Measurements from ENCODE around the gene PISD.
"Not testable (repeated sequence)": the region's sequence is repeated elsewhere in the genome, so short reads cannot be mapped to it uniquely, and the experiment has no call there.

The PISD gene

DNA sequence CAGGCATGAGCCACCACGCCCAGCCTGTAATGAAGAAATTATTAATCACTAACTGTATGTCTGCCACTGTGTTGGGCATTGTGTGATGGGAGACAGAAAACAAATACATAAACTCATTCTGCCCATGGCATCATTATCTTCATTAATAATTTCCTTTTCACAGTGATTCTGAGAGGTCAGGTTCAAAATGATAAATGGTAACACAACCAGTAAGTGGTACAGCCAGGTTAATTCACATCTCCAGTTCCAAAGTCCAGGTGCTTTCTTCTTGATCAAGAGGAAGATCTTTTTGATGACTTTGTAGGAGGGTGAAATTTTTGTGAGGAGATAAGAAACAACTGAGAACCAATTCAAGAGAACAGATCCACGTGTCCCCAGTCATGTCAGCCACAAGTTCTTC, 66.7 kb downstream of the PISD start:
- DNase-seq (ENCODE audit: low read depth) = no peak
- H3K4me3 ChIP-seq (ENCODE audit: low read length) = no peak overlapping the region
- TF ChIP-seq, protein P1, sequence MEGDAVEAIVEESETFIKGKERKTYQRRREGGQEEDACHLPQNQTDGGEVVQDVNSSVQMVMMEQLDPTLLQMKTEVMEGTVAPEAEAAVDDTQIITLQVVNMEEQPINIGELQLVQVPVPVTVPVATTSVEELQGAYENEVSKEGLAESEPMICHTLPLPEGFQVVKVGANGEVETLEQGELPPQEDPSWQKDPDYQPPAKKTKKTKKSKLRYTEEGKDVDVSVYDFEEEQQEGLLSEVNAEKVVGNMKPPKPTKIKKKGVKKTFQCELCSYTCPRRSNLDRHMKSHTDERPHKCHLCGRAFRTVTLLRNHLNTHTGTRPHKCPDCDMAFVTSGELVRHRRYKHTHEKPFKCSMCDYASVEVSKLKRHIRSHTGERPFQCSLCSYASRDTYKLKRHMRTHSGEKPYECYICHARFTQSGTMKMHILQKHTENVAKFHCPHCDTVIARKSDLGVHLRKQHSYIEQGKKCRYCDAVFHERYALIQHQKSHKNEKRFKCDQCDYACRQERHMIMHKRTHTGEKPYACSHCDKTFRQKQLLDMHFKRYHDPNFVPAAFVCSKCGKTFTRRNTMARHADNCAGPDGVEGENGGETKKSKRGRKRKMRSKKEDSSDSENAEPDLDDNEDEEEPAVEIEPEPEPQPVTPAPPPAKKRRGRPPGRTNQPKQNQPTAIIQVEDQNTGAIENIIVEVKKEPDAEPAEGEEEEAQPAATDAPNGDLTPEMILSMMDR (conservative IDR thresholded peaks at IDR 0.05; ENCODE audit: low read depth, low read length) = no peak

DNA sequence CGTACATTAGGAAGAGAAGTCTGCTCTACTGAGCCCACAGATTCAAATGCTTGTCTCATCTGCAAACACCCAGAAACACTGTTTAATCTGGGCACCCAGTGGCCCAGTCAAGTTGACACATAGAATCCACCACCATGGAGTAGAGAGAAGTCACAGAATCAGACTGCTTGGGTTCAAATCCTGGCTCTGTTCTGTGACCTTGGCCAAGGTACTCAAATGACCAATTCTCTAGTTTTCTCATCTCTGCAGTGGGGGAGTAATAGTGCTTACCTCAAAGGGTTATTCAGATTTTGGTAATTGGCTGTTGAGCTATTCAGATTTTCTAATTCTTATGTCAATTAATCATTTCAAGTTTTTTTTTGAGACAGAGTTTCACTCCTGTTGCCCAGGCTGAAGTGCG, 71.9 kb downstream of the PISD start:
- DNase-seq (ENCODE audit: low read depth); H3K4me3 ChIP-seq (ENCODE audit: low read length): not testable (repeated sequence)

DNA sequence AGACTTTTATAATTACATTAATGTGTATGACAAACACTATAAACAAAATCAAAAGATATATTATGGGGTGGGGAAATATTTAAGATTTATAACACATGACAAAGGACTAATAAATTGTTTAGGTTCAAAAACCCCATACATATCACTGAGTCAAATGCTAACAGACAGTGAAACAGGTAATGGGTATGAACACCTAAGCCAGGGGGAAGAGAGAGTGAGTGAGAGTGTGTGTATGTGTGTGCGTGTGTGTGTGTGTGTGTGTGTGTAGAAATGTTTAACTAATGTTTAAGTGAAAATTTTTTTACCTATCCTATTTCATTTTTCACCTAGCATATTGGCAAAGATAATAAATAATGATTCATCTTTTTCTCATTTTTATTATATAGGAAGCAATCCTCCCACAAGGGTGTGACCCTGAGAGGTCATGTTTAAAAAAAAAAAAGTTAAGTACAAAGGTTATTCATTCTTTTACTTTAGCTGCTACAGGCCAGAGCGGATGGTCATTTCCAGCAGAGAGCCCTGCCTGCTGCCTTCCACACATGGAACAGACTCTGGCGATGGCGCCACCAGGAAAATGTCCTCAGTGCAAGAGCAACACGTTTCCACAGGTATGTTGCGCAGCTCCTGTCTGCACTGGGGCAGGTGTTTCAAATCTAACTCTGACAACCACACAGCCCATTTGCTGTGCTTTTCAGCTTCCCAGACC, 72.9 kb downstream of the PISD start:
- no peak overlapping the region for H3K4me3 ChIP-seq (ENCODE audit: low read length)
- TF ChIP-seq, protein P1 (conservative IDR thresholded peaks at IDR 0.05; ENCODE audit: low read depth, low read length) = no peak
- DNase-seq (ENCODE audit: low read depth) = no peak

DNA sequence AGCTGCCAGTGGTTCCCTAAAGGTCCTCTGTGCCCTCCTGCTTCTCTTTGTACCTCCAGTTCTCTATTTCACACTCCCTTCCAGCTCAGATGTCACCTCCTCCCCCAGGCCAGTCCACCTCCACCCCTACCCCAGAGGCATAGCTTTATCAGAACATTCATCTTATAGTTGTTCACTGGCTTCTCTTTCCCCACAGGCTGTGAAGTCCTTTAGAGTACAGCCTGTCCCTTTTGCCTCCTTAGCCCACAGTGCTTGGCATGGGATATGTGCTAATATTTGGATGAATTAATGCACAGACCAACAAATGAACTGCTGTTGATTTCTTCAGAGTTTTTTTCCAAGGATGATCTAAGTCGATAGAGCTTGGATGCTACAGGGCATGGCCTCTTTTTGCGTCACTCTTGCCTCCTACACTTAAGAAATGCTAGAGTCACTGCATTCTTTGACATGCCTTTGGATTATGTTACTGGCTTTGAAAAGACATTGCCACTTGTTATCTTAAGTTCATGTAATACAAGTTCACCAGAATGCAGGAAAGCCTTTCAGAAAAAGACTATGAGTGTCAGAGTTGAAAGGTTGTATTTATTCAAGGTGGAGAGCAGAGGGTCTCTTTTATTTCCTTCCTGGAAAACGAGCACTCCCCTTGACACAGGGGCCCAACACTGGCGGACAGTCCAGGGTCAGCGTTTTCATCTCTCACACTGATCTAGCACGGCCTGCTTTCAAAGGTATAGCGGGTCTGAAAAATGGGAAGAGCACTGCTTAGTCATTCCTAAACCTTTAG, 75.7 kb downstream of the PISD start:
- TF ChIP-seq, protein P1 (conservative IDR thresholded peaks at IDR 0.05; ENCODE audit: low read depth, low read length) = no peak
- no peak overlapping the region for H3K4me3 ChIP-seq (ENCODE audit: low read length)
- no peak for DNase-seq (ENCODE audit: low read depth)

DNA sequence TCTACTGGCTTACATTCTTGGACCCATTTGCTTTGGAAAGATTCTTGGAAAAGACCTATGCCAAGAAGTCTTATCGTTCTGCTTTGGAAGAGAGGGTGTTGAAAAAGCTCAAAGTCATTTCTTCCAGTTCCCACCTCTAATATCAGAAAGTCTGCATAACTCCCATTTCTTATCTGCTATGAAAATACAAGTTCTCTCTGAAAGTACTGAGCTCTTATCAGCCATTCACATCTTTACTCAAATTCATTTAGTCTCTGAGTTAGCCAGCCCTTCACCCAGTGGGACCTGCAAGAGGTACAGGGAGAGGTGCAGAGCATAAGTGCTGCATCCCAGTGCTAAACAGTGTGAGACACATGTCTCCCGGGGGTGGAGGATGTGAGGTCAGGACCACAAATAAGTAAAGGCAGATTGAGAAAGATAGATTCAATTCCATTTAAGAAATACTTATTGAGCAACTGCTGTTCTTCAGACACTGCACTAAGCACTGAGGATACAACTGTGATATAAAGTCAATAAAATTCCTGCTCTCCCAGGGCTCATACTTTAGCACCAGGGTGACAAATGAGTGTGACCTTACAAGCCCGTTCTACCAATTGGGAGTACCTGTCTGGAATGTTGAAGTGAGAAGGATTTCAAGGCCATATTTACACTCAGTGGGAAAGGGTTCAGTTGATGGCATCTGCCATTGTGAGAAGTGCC, 76.7 kb downstream of the PISD start:
- no peak for DNase-seq (ENCODE audit: low read depth)
- TF ChIP-seq, protein P1 (conservative IDR thresholded peaks at IDR 0.05; ENCODE audit: low read depth, low read length) = no peak
- no peak overlapping the region for H3K4me3 ChIP-seq (ENCODE audit: low read length)

DNA sequence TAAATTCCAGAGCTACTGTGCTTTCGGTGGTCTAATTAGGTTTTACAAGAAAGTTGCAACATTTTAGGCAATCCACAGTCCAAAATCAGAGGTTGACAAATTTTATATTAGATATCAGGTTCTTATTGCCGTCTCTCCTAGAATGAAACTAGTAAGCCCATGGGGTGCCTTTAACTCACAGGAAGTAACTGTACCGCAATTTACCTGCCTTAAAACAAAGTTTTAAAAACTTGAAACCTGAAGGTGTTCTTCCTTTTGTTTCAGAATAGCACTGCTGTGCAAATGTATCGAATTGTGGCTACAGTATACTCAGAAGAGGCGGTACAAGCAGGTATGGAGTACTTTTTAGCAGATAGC, 77.2 kb downstream of the PISD start:
- DNase-seq (ENCODE audit: low read depth) = no peak
- TF ChIP-seq, protein P1 (conservative IDR thresholded peaks at IDR 0.05; ENCODE audit: low read depth, low read length) = no peak
- no peak overlapping the region for H3K4me3 ChIP-seq (ENCODE audit: low read length)

DNA sequence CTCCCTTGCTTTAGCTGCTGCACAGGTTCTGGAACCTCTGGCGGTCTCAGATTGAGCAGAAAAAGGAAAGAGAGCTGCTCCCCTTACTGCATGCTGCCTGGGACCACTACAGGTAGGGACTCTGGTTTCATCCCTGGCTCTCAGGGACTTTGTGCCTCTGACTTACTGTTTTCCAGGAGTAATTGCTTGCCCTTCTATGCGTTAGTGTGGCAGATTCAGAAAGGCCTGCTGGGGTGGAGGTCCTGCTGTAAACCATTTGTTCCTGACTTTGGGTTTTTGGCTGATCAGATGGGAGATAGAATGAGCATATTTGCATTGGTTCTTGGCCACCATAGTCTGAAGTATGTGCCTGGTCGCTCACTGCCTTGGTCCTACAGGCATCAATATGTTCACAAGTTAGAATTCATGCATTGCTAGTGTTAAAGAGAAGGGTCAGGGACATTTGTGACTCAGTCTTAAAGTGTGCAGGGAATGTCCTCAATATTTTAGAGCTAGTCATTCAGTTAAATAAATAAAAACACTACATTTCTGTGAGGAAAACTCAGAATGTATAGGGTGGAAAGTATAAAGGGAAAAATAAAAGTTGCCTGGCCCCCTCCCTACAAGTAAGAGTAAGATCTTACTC, 78.0 kb downstream of the PISD start:
- no peak for DNase-seq (ENCODE audit: low read depth)
- TF ChIP-seq, protein P1 (conservative IDR thresholded peaks at IDR 0.05; ENCODE audit: low read depth, low read length) = no peak
- no peak overlapping the region for H3K4me3 ChIP-seq (ENCODE audit: low read length)
